Measurements from ENCODE around the gene LHPP.

DNA sequence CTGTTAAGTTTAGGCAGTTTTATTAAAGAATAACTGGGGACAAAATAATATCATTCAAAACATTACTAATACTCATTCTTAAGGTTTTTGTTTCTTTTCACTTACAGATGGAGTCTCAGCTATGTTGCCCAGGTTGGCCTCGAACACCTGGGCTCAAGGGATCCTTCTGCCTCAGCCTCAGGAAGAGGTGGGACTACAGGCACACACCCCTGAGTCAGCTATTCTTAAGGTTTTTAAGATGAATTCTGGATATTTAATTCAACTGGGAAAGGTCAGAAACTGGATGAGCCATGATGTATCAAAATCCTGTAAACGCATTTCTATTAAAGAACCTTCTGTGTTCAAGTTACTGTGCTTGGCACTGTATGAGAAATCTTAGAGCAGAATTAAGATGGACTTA is 46.4 kb upstream of the LHPP start:
- TF ChIP-seq, protein P1, sequence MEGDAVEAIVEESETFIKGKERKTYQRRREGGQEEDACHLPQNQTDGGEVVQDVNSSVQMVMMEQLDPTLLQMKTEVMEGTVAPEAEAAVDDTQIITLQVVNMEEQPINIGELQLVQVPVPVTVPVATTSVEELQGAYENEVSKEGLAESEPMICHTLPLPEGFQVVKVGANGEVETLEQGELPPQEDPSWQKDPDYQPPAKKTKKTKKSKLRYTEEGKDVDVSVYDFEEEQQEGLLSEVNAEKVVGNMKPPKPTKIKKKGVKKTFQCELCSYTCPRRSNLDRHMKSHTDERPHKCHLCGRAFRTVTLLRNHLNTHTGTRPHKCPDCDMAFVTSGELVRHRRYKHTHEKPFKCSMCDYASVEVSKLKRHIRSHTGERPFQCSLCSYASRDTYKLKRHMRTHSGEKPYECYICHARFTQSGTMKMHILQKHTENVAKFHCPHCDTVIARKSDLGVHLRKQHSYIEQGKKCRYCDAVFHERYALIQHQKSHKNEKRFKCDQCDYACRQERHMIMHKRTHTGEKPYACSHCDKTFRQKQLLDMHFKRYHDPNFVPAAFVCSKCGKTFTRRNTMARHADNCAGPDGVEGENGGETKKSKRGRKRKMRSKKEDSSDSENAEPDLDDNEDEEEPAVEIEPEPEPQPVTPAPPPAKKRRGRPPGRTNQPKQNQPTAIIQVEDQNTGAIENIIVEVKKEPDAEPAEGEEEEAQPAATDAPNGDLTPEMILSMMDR (conservative IDR thresholded peaks at IDR 0.05), result no peak
- TF ChIP-seq ZFX (IDR thresholded peaks at IDR 0.05), result no peak
